COLO829 (cell line): ENCODE measurements around the gene P2RY14.

Source experiments
- DNase-seq: peaks from one replicate; pipeline ENCODE4 v3.0.0; 2012; ENCODE audit warnings: low spot score

Gene P2RY14

DNA sequence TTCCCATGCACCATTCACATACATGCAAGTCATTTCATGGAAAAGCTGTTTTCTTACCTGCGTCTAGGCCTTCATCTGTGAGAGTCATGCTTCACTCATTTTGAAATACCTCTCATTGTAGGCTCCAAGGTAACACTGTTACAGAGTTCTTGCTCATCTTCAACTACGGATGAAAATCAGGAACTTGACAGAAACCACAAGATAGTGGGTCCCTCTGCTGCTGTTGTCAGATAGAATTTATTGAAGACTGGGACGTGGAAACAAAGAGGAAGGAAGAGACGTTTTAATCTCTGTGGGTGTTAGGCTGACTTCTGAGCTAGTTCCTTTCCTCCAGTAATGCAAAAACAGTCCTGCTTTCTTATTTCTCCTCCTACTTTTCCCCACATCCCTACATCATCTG is at the start of gene P2RY14:
Gene P2RY14 (minus strand): TSS at position 313 of the 400 bp plus-strand sequence. CDS start 64,226 bp downstream, outside the sequence.
- DNase-seq, result no peak

DNA sequence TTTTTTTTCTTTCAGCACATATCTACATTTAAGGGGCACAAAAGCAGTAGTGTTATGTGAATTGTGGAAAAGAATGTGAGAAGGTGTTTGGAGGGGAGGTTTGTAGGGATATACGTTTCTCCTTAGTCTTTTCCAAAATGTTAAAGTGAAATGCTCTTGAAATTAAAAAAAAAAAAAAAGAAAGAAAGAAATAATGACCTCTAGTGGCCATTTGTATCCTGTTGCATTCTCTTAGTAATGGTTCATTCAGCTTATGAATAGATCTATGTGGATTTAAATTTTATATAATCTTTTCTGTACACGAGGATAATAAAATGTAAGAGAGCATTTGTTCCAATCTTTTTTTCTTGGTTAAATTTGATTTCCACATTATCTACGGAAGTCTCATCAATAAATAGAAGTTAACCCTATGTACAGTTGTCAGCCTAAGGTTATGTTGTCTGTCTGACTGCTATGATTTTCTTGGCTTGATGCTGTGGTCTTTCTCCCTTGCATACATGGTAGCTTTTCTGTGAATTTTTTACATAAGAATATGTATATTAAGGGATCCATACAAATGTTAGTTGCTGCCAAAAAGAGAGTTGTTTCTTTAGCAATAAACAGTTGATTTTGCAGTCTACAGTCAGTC is 49.3 kb upstream of the P2RY14 start:
- DNase-seq, result peak; percentile 44

DNA sequence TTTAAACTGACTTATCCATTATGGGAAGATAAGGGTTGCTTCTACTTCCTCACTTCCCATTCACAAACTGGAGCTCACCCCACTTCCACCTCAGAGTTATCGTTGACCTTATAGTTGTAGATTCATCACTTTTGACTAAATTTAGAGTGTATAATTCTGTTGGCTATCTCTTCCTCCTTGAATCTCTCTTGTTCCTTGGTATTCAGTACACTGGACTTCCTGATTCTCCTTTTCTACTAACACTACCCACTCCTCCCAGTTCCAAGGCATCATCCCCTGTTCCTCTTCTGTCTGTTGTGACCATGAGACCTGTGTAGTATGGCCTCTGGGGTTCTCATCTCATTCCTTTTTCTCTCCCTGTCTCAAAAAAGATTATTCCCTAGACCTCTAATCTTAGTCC is 44.2 kb upstream of the P2RY14 start:
- no peak for DNase-seq

DNA sequence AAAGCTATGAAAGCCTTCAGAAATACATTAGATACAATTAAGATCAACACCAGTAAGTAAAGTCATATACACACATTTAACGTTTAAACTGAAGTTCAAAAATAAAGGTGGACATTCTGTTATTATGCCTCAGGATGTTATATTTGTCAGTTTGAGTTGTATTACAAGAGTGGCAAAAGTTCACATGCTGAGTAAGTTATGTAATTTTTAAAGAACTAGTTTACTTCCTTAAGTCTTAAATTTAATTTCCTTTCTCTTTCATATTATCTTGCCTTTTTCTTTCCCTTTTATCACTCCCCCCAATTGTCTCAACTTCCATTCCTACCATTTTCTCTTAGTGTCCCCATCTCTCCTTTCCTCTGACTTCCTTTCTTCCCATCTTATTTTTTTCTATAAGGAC is 43.2 kb upstream of the P2RY14 start:
- DNase-seq, result no peak

DNA sequence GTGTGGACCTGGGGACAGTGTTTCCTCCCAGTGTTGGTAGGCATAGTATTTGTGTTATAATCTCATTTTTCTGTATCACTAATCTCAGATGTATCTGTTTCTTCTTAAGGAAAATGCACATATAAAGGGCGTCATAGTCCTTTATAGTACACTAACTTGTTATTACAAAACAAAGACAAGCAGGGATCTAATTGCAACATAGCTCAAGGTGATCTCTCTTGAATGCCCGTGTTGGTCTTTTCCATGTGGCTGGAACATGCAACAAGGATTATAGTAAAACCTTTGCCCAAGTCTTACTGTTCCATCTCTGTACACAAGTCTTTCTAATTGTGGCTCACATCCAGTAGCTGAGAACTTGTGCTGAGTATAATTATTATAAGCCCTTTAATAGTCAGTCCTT is 41.8 kb upstream of the P2RY14 start:
- DNase-seq, result no peak

DNA sequence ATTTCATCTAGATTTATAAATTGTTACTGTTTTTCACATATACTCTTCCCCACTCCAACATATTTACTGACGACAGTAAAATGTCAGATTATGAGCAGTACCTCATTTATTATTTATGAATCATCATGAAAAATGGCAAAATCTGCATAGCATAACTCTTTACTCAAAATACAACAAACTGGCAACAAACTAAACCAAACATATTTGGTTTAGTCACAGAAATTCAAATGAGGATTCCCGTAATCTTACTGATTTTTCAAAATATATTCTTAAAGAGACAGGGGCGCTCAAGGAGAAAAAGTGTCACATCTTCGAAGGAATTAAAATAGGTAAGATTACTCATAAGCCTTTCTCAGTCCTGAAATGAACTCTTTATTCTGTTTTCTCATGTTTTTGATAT is 41.3 kb upstream of the P2RY14 start:
- DNase-seq, result no peak

DNA sequence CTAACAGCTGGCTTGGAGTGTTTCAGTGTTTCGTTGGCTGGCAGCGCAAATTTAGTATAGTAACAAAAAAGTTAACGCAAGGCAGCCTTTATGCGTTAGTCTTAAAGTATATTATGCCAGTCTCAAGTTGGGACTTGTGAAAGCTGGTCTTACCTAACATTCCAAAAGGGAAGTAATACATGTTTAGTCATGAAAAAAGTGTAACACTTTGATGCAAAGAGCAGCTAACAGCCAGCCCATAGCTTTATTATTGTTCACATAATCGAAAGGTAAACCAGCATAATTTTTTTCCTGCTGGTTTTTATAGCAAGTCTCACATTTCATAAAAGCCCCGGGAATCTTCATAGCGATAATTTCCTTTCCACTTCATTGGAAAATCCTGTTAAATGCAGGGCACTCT is 40.6 kb upstream of the P2RY14 start:
- DNase-seq, result no peak

DNA sequence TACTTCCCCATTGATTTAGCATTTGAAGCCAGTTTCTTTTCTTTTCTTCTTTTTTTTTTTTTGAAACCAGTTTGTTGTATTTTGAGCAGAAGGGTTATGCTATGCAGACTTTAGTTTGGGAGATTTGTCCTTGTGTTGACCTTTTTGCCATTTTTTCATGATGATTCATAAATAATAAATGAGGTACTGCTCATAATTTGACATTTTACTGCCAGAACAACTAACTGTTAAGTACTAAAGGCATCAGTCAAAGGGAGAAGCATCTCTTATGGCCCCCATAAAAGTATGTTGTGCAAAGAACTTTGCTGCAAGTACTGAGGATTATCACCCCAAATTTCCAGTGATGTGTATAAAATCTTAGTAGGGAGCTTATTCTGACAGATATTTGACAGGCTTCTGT is 40.0 kb upstream of the P2RY14 start:
- no peak for DNase-seq

DNA sequence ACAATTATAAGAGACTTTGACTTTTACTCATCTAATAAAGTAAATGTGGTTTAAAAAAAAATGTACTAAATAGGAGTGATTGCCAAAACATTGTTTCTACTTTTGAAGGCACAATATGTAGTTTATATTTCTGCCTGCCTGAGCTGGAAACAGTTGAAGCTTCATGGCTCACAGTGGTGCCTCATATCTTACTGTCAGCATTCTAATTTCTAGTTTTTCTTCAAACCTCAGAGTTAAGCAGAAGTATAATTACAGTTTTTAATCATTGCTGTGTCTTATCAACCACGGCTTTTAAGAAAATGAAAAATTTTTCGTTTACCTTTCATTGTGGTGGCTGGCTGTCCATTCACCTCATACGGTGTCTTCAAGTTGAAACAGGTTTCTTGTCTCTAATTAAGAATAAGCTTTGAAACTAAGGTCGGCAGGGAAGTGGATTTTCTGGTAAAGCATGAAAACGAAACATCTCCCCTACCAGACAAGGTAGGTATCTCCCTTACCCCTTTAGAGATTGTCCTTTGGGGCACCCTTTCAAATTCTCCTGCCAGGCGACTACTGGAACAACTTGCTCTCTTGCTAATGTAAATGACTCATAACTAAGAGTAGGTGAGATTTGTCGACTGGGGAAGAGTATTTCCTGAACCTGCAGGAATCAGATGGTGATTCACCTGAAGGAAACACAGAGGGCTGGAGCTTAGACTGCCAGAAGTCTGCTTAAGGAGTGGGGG is 38.1 kb upstream of the P2RY14 start, which contains the start of gene GPR87:
Gene GPR87 (minus strand): TSS at position 554 of the 725 bp plus-strand sequence. CDS start 16,720 bp downstream, outside the sequence.
- no peak for DNase-seq

DNA sequence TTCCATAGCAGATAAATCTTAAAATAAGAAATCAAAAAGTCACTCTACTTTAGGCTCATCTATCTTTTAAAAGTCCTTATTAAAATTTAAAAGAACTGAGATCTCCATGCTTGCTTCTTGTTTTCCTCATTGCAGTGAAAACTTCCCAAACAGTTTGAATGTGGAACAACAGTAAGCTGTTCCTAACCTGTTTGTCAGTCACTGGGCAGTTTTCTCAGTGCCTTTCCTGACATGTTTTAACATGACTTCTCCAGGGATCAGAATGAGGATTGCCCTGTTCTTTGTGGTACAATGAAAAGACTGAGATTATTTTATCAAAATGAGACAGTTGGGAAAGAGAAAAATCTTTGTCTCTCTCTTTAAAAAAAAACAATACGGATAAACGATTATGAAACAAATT is 37.5 kb upstream of the P2RY14 start:
- DNase-seq, result no peak

DNA sequence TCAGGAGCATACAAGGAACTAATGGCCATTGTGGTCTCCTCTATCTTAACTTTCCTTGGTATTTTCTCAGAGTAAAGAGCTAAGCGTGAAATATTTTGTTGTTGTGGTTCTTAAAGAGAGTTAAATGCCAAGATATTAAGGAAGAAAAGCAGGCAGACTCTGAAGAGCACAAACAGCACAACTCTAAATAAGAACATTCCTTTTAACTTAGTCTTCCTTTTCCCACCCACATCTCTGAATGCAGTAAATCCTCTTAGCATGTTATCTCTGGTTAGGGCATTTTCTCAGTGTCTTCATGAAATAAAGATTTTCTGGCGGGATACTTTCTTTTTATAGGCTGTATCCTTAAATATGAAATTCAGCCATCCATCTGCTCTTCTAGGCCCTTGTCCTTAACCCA is 36.8 kb upstream of the P2RY14 start:
- DNase-seq, result no peak

DNA sequence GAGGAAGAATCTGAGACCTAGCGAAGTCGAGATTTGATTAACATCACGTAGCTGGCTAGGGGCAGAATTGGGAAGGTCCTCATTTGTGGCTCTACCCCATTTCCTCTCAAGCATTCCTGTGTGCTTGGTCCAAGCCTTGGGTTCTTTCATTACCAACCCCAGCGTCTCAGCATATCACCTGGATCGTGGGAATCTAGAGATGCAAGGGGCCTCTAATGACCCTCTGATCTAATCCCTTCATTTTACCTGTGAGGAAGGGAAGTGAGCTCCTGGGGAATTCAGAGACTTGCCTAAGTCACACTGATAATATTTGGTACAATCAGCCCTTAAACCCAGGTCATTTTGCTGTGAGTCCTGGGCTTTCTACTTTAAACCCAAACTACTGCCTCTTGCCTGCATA is 36.3 kb upstream of the P2RY14 start:
- no peak for DNase-seq

DNA sequence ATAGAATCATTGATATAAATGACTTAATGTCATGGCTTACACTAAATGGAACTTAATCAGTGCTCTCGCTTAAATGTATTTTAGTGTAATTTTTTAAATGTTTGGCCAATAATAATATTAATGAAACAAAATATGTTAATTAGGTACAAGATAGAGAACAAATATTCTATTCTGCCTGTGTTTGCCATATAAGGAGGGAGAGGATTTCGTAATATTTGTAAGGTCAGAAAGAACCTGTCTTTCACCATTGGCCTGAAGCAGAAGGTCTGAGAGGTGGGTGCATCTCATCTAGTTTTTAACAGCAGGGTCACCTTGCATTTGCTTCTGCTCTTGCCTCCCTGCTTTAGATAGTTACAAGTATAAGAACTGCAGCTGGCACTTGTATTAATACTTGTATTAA is 35.8 kb upstream of the P2RY14 start:
- no peak for DNase-seq

DNA sequence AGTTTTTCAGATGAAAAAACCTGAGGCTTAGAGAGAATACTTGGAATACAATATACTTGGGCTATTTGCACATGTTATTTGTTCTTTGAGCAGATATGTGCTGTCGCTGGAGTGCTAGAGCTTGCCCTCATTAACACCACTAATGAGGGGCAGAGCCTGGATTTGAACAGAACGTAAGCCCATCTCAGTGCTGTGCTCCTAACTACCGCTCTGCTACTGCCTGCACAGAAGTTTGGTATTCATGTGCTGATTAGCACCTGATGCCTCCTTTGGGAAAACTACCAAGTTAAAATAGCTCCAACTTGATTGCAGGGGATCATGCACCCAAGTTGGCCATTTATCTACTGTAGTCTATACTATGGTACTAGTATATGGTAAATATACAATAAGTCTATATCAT is 34.6 kb upstream of the P2RY14 start:
- no peak for DNase-seq

DNA sequence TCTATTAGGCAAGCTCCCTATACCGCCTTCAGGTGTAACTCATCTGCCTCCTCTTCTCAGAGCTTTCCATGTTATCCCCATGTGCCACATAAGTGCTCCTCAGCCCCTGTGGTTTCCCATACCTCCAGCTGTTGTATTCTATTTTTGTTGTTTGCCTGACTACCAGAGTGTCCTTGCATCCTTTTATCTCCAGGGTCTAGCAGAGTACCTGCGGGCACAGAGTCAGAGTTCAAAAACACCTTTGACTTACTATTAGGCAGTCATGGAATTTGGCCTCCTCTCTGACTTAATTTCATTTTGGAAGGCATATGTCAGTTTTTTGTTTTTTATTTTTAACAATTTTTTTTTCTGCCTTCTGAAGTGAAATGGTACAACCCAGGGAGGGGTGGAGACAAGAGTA is 31.2 kb upstream of the P2RY14 start:
- no peak for DNase-seq

DNA sequence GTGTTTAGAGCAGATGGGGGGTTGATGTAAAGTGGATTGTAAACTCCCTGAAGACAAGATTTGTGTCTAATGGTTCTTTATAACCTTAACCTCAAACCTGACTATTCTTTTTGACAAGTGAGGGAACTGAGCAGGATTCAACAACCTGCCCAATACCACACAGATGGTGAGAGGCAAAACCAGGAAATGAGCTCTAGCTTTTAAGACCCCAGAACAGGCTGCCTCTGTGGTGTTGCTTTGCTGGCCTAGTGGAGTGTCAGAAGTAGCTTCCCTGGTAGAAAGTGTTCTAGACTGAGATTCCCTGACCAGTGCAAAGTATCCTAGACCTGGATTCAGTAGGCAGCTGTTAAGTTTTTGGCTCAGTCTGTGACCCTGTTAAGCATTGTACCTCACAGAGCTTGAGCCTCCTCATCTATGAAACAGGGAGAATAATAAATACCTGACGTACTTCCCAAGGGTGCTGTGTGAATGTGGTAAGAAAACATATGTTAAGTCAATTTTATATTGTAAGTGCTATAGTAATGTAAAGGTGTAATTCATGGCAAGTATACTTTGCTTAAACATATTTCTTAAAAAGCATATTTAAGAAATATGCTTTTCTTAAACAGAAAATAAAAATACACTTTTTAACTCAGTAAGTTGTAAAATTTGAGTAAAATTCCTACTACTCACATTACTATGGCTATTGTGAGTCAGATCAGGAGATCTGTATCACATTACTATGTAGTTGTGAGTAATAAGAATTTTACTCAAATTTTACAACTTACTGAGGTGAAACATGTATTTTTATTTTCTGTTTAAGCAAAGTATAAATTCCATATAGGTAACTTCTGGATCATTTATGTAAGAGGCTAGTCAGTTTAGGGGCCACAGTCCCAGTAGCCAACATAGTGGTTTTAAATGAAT is 29.5 kb upstream of the P2RY14 start:
- no peak for DNase-seq

DNA sequence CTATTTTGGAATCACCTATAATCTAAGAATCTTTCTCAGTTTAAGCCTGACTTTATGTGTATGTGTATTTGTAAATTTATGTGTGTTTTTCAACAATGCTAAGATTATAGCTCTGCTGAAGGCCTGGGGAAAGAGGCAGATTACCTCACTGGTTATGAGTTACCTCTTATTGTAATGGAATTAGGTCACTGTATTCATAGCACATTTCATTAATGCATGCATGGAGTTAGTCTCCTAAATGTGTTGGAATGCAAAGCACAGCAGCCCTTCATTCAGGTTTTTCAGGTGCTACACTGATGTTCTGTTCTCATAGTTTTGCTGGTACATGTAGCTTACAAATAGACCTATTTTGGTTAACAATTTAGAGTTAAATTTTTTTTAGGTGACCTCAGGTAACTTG is 28.8 kb upstream of the P2RY14 start:
- DNase-seq, result no peak

DNA sequence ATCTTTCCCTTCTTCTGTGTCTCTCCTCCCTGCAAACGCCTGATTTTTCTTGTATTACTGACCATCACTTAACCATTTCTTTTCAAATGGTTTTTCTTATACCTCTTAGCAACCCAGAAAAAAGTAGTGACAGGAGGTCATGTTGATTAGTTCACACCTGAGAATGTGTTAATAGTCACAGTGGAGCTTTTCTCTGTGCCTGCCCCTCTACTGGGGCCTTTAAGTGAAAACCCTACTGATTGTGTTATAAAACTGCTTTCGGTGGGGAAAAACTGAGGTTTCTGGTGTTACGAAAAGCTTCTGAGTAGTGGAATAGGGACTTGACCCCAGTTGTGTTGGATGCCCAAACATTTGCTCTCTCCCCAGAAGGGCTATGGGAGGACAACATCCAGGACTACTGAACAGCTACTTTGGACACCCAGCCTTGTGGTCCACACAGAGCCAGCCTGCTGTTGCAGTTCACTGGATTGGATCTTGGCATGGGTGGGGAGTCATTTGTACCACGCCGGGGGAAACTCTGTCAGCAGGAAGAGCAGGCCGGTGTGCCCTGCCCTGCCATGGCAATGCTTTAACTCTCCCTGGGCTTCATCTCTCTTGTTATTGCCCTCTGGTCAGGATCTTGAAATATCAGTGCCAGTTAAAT is 27.9 kb upstream of the P2RY14 start:
- no peak for DNase-seq

DNA sequence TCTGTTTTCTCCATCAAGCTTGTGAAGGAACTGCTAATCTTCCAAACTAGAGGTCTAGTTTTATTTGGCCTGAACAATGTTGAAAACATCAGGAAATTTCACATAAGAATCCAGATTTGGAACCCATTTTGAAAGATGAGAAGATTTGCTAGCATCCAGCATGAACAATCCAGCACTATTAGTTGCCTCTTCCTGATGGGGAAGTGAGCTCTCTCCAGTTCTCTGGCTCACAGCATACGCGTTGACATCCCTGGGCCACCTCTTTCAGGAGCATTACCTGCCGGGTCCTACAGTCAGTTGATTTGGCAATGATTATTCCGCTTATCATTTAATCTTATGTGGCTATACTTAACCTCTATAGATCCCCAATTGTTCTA is 27.4 kb upstream of the P2RY14 start:
- DNase-seq, result no peak

DNA sequence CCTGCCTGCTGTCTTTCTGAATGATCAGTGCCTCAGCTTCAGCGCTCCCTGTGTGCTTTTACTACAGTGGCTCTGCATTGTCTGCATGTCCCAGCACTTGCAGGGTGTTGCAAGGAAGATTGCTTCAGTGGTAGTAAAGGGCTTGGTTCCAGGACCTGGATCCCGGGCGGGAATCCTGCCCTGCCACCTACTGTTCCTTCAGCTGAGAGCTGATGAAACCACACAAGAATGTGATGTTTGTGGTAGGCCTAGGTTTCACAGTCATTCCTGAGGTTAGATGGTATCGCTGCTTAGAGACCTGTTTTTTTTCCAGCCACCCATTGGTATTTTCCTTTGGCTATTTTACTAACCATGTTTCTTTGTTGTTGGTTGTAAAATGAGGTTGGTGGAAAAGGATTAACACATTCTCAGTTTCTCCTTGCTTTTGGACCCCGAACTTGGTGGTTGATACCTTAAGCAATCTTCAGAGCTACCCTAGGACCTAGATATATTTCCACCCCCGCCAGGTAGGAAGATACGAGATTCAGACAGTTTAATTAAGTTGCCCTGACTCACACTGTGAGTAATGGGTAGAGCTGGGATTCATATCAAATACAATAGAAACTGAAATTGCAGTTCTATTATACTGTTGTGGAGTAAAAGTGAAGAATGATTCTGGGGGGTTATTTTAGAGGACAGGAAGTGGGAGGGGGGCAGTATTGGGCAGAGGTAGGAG is 26.9 kb upstream of the P2RY14 start:
- DNase-seq, result peak; percentile 56

DNA sequence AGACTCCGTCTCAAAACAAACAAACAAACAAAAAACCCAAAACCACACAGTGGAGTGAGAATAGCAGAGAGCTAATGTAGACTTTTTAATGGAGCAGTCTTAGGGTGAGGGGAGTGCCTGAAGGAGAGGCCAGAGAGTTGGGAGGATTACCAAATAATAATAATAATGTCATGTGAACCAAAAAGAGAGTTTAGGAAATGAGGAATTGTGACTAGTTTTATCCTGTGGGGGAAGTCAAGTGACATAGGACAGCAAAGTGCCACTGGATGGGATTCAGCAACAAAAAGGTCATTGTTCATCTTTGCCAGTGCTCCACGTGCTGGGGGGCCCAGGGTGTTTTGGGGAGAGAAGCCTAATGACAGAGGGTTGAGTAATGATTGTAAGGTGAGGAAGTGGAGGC is 25.4 kb upstream of the P2RY14 start:
- DNase-seq, result no peak

DNA sequence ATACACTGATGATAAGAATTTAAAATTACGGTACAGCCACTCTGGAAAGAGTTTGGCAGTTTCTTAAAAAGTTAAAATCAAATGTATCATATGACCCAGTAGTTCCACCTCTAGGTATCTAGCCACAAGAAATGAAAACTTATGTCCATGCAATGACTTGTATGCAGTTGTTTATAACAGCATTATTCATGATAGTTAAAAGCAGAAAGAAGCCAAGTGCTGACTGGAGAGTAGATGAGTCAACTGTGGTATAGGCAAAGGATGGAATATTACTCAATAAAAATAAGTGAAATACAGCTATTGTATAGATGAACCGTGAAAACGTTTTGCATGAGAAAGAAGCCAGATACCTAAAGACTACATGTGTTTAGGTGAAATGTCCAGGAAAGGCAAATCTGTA is 23.4 kb upstream of the P2RY14 start:
- no peak for DNase-seq
